GM18861 (cell line): Measurements from ENCODE around the gene AP5M1.
A peak's percentile ranks its signal among the peaks of the same experiment; 100 is the strongest.
"Not testable (repeated sequence)": the region's sequence is repeated elsewhere in the genome, so short reads cannot be mapped to it uniquely, and the experiment has no call there.

Source experiments
- ATAC-seq: cut with Tn5 transposase; IDR thresholded peaks from one replicate; pipeline ENCODE4 v1.9.1; 2021; ENCODE audit not compliant: unreplicated experiment

Gene AP5M1

GRCh38 chr14:57290751-57291150, 22.0 kb downstream of the AP5M1 start:
- ATAC-seq: no peak

- no peak for ATAC-seq
Measured at GRCh38 chr14:57291692-57292647, 23.2 kb downstream of the AP5M1 start.

GRCh38 chr14:57293866-57294837, 25.4 kb downstream of the AP5M1 start:
- no peak for ATAC-seq

GRCh38 chr14:57295239-57295638, 26.5 kb downstream of the AP5M1 start:
- no peak for ATAC-seq

DNA sequence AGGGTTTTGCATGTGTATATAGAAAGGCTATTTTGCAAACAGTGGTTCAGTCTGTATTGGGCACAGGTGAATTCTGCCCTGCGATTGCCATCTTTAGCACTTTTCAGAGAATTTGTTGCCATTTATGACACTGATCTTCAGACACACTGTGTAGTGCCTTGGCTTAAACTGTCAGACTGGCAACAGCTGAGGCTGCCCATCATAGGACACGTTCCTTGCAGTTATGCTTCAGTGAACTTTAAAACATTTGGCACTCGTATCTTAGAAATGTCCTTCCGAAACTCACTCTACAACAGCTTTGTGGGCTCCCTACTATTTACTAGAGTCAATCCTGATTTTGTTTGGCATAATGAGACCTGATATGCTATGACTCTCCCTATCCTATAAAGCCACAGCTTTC, 29.1 kb downstream of the AP5M1 start:
- ATAC-seq: no peak

- no peak for ATAC-seq
Measured at GRCh38 chr14:57299511-57299910, 30.7 kb downstream of the AP5M1 start.

GRCh38 chr14:57302883-57303282, 34.1 kb downstream of the AP5M1 start:
- no peak for ATAC-seq

- ATAC-seq: no peak
Measured at GRCh38 chr14:57314396-57315089, 45.8 kb downstream of the AP5M1 start.

- ATAC-seq: peak; percentile 74
Measured at GRCh38 chr14:57317248-57317833, 48.6 kb downstream of the AP5M1 start.

- no peak for ATAC-seq
Measured at GRCh38 chr14:57319636-57320192, 50.9 kb downstream of the AP5M1 start.

- ATAC-seq: no peak
Measured at GRCh38 chr14:57323721-57324120, 55.0 kb downstream of the AP5M1 start.

- ATAC-seq: peak; percentile 89
Measured at GRCh38 chr14:57326253-57326652, 57.5 kb downstream of the AP5M1 start.

DNA sequence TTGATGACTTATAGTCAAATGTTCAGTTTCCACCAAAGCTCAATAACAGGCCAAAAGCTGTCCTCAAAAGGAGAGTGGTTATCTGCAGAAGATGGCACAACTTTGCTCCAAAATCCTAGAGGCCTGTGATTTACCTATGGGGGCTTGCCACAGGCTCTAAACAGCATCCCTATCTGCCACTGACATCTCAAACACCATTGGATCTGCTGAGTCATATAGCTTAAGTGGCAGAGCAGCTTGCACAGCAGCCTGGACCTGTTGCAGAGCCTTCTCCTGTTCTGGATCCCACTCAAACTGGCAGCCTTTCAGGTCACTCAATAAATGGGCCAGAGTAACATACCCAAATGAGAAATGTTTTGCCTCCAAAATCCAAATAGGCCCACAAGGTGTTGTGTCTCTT, 61.1 kb downstream of the AP5M1 start:
- no peak for ATAC-seq

DNA sequence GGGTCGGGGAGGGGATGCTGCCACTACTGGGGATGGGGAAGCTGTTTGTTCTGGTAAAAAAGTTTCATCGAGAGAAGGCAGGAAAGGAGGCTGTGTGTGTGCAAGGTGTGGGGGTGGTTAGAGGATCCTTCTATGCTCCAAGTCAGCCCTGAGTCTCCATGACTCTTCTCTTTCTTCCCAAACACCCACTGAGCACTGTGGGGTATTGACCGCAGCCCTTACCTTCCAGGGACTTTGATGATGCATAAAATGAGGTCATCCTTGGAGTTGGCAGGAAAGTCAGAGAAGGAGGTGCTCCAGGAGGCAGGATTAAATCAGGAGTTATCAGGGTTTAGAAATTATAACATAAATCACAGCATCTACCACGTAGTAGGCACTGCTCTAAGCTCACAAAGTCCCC, 63.7 kb downstream of the AP5M1 start:
- not testable (repeated sequence) for ATAC-seq

GRCh38 chr14:57333726-57334125, 65.0 kb downstream of the AP5M1 start:
- not testable (repeated sequence) for ATAC-seq

GRCh38 chr14:57343545-57344297, 75.0 kb downstream of the AP5M1 start:
- not testable (repeated sequence) for ATAC-seq

DNA sequence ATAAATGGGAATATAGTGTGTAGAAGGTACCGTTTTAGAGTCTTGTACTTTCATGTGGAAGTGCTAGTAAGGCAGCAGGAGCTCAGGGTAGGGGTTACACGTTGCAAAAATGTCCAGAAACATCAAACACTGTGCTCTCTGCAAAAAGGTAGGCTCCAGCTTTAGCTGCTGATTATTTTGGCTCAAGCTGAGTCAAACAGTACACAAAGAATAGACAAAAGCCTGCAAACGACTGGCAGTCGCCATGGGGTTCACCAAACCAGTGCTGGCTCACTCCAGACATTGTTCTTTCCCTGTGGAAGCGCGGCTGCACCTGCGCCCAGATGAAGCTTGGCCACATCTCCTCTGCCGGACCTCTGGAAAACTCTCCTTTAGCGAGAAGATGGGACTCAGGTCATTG, 76.3 kb downstream of the AP5M1 start:
- no peak for ATAC-seq

- no peak for ATAC-seq
Measured at GRCh38 chr14:57346741-57347140, 78.0 kb downstream of the AP5M1 start.
